ENCODE measurements around the gene DCST2.

The DCST2 gene

GRCh38 chr1:155002464-155003226, 30.9 kb downstream of the DCST2 start, which contains the start of gene ZBTB7B:
ZBTB7B (plus strand) TSS chr1:155002802; CDS start chr1:155014661, 11,859 bp downstream.
- no peaks in the 10 kb centered on the region for H3K36me3 ChIP-seq (ENCODE audit: control insufficient read depth, insufficient read depth, low read length)
- peak within 1 kb of the TSS; percentile 73 for H2AFZ ChIP-seq
- no peaks in the 10 kb centered on the region for H3K27me3 ChIP-seq (ENCODE audit: control insufficient read depth, insufficient read depth, low read length)
- peak within 1 kb of the TSS; percentile 99 for H3K4me3 ChIP-seq (ENCODE audit: low read depth, low read length)
- H3K79me2 ChIP-seq = peaks cover 7% of the 10 kb centered on the region
- H3K4me1 ChIP-seq = peaks cover 5% of the 10 kb centered on the region
- peak within 1 kb of the TSS; percentile 67 for H3K9ac ChIP-seq
- no peaks in the 10 kb centered on the region for H3K9me3 ChIP-seq (ENCODE audit: control insufficient read depth, low read length)
- no peak for TF ChIP-seq CTCF (IDR thresholded peaks at IDR 0.05)
- H3K27ac ChIP-seq = peak within 1 kb of the TSS; percentile 94
- H3K4me2 ChIP-seq (ENCODE audit: low read length) = peak within 1 kb of the TSS; percentile 99

- Histone ChIP-seq H3K4me3 (ENCODE audit: low read depth, low read length) (peak overlapping the region; percentile 95), H3K9me3 (ENCODE audit: control insufficient read depth, low read length) (no peaks in the 10 kb centered on the region), H3K9ac (peak overlapping the region; percentile 28), H3K4me1 (peaks cover 5% of the 10 kb centered on the region), H3K27me3 (ENCODE audit: control insufficient read depth, insufficient read depth, low read length) (no peaks in the 10 kb centered on the region), H2AFZ (peak overlapping the region; percentile 73), H3K4me2 (ENCODE audit: low read length) (peak overlapping the region; percentile 67), H3K27ac (peak overlapping the region; percentile 94), H3K36me3 (ENCODE audit: control insufficient read depth, insufficient read depth, low read length) (no peaks in the 10 kb centered on the region), H3K79me2 (peaks cover 2% of the 10 kb centered on the region)
- peak; percentile 47 for TF ChIP-seq CTCF (IDR thresholded peaks at IDR 0.05)
These were observed 31.7 kb downstream of the DCST2 start for GRCh38 chr1:155001675-155002463.

- H3K4me3 ChIP-seq (ENCODE audit: low read depth, low read length) = peak overlapping the region; percentile 95
- H3K36me3 ChIP-seq (ENCODE audit: control insufficient read depth, insufficient read depth, low read length) = no peaks in the 10 kb centered on the region
- H3K79me2 ChIP-seq = peaks cover 2% of the 10 kb centered on the region
- H3K4me2 ChIP-seq (ENCODE audit: low read length) = peak overlapping the region; percentile 67
- H2AFZ ChIP-seq = peak overlapping the region; percentile 73
- H3K4me1 ChIP-seq = peaks cover 5% of the 10 kb centered on the region
- H3K9ac ChIP-seq = peak overlapping the region; percentile 28
- H3K27me3 ChIP-seq (ENCODE audit: control insufficient read depth, insufficient read depth, low read length) = no peaks in the 10 kb centered on the region
- H3K9me3 ChIP-seq (ENCODE audit: control insufficient read depth, low read length) = no peaks in the 10 kb centered on the region
- TF ChIP-seq CTCF (IDR thresholded peaks at IDR 0.05) = no peak
- H3K27ac ChIP-seq = peak overlapping the region; percentile 94
These were observed 32.2 kb downstream of the DCST2 start for GRCh38 chr1:155001425-155001674.

- Histone ChIP-seq H3K27ac (peak overlapping the region; percentile 94), H3K4me2 (ENCODE audit: low read length) (peak overlapping the region; percentile 67), H3K9me3 (ENCODE audit: control insufficient read depth, low read length) (no peaks in the 10 kb centered on the region), H3K27me3 (ENCODE audit: control insufficient read depth, insufficient read depth, low read length) (no peaks in the 10 kb centered on the region), H2AFZ (peak overlapping the region; percentile 80), H3K9ac (peak overlapping the region; percentile 28), H3K79me2 (peaks cover 2% of the 10 kb centered on the region), H3K4me3 (ENCODE audit: low read depth, low read length) (peak overlapping the region; percentile 95), H3K4me1 (peaks cover 5% of the 10 kb centered on the region), H3K36me3 (ENCODE audit: control insufficient read depth, insufficient read depth, low read length) (no peaks in the 10 kb centered on the region)
- no peak for TF ChIP-seq CTCF (IDR thresholded peaks at IDR 0.05)
These were observed 32.7 kb downstream of the DCST2 start for GRCh38 chr1:155000726-155001424.

Data from parathyroid adenoma (tissue), 2 donors.